ENCODE measurements around the gene SLCO1A2.

The SLCO1A2 gene

GRCh38 chr12:21354641-21355040 is 19.9 kb upstream of the SLCO1A2 start:
- TF ChIP-seq FOXP2 (optimal IDR thresholded peaks at IDR 0.05; ENCODE audit: control extremely low read depth, extremely low read length, insufficient read depth), result no peak
- TF ChIP-seq POLR2AphosphoS5 (IDR thresholded peaks at IDR 0.05; ENCODE audit: borderline replicate concordance, low read depth, low read length), result no peak
- TF ChIP-seq EZH2 (IDR thresholded peaks at IDR 0.05), result no peak
- Histone ChIP-seq H3K9me3 (ENCODE audit: low read depth, low read length) (no peaks in the 10 kb centered on the region), H3K9ac (ENCODE audit: insufficient read length) (no peak overlapping the region), H3K27ac (no peak overlapping the region), H3K4me3 (no peak overlapping the region), H3K36me3 (ENCODE audit: insufficient read depth, low read length) (no peaks in the 10 kb centered on the region)
- no peak for DNase-seq (ENCODE audit: low read depth, low spot score)

GRCh38 chr12:21353948-21354347 is 19.2 kb upstream of the SLCO1A2 start:
- no peak for DNase-seq (ENCODE audit: low read depth, low spot score)
- Histone ChIP-seq H3K4me3 (no peak overlapping the region), H3K27ac (no peak overlapping the region), H3K36me3 (ENCODE audit: insufficient read depth, low read length) (no peaks in the 10 kb centered on the region), H3K9ac (ENCODE audit: insufficient read length) (no peak overlapping the region), H3K9me3 (ENCODE audit: low read depth, low read length) (no peaks in the 10 kb centered on the region)
- no peak for TF ChIP-seq FOXP2 (optimal IDR thresholded peaks at IDR 0.05; ENCODE audit: control extremely low read depth, extremely low read length, insufficient read depth)
- TF ChIP-seq POLR2AphosphoS5 (IDR thresholded peaks at IDR 0.05; ENCODE audit: borderline replicate concordance, low read depth, low read length), result no peak
- TF ChIP-seq EZH2 (IDR thresholded peaks at IDR 0.05), result no peak

- Histone ChIP-seq H3K27ac (no peak overlapping the region), H3K4me3 (no peak overlapping the region), H3K9me3 (ENCODE audit: low read depth, low read length) (no peaks in the 10 kb centered on the region), H3K36me3 (ENCODE audit: insufficient read depth, low read length) (no peaks in the 10 kb centered on the region), H3K9ac (ENCODE audit: insufficient read length) (no peak overlapping the region)
- no peak for DNase-seq (ENCODE audit: low read depth, low spot score)
- TF ChIP-seq EZH2 (IDR thresholded peaks at IDR 0.05) (no peak), POLR2AphosphoS5 (IDR thresholded peaks at IDR 0.05; ENCODE audit: borderline replicate concordance, low read depth, low read length) (no peak), FOXP2 (optimal IDR thresholded peaks at IDR 0.05; ENCODE audit: control extremely low read depth, extremely low read length, insufficient read depth) (no peak)
Measured at GRCh38 chr12:21353487-21353886, 18.8 kb upstream of the SLCO1A2 start.

GRCh38 chr12:21350975-21351374 is 16.3 kb upstream of the SLCO1A2 start:
- H3K9ac ChIP-seq (ENCODE audit: insufficient read length), result no peak overlapping the region
- no peak overlapping the region for H3K27ac ChIP-seq
- no peak for TF ChIP-seq FOXP2 (optimal IDR thresholded peaks at IDR 0.05; ENCODE audit: control extremely low read depth, extremely low read length, insufficient read depth)
- TF ChIP-seq POLR2AphosphoS5 (IDR thresholded peaks at IDR 0.05; ENCODE audit: borderline replicate concordance, low read depth, low read length), result no peak
- TF ChIP-seq EZH2 (IDR thresholded peaks at IDR 0.05), result no peak

GRCh38 chr12:21346542-21347205 is 12.0 kb upstream of the SLCO1A2 start:
- peak overlapping the region; percentile 26; the same call in 1 of the 2 replicates for H3K27ac ChIP-seq
- no peaks in the 10 kb centered on the region for H3K36me3 ChIP-seq (ENCODE audit: insufficient read depth, low read length)
- no peak overlapping the region for H3K4me3 ChIP-seq
- H3K9ac ChIP-seq (ENCODE audit: insufficient read length), result no peak overlapping the region
- no peaks in the 10 kb centered on the region for H3K9me3 ChIP-seq (ENCODE audit: low read depth, low read length)
- TF ChIP-seq POLR2AphosphoS5 (IDR thresholded peaks at IDR 0.05; ENCODE audit: borderline replicate concordance, low read depth, low read length) (no peak), EZH2 (IDR thresholded peaks at IDR 0.05) (no peak), FOXP2 (optimal IDR thresholded peaks at IDR 0.05; ENCODE audit: control extremely low read depth, extremely low read length, insufficient read depth) (no peak)
- no peak for DNase-seq (ENCODE audit: low read depth, low spot score)

More at GRCh38 chr12:21350975-21351374, 16.3 kb upstream of the SLCO1A2 start:
- no peak for DNase-seq (ENCODE audit: low read depth, low spot score)
- Histone ChIP-seq H3K9me3 (ENCODE audit: low read depth, low read length) (no peaks in the 10 kb centered on the region), H3K36me3 (ENCODE audit: insufficient read depth, low read length) (no peaks in the 10 kb centered on the region), H3K4me3 (no peak overlapping the region)

GRCh38 chr12:21343636-21344035 is 8.9 kb upstream of the SLCO1A2 start:
- Histone ChIP-seq H3K27ac (no peak overlapping the region), H3K9me3 (ENCODE audit: low read depth, low read length) (no peaks in the 10 kb centered on the region), H3K9ac (ENCODE audit: insufficient read length) (no peak overlapping the region), H3K36me3 (ENCODE audit: insufficient read depth, low read length) (no peaks in the 10 kb centered on the region), H3K4me3 (no peak overlapping the region)
- no peak for DNase-seq (ENCODE audit: low read depth, low spot score)
- TF ChIP-seq POLR2AphosphoS5 (IDR thresholded peaks at IDR 0.05; ENCODE audit: borderline replicate concordance, low read depth, low read length) (no peak), FOXP2 (optimal IDR thresholded peaks at IDR 0.05; ENCODE audit: control extremely low read depth, extremely low read length, insufficient read depth) (no peak), EZH2 (IDR thresholded peaks at IDR 0.05) (no peak)

- no peaks in the 10 kb centered on the region for H3K36me3 ChIP-seq (ENCODE audit: insufficient read depth, low read length)
- no peak overlapping the region for H3K27ac ChIP-seq
- no peak for DNase-seq (ENCODE audit: low read depth, low spot score)
- H3K9me3 ChIP-seq (ENCODE audit: low read depth, low read length), result no peaks in the 10 kb centered on the region
- H3K9ac ChIP-seq (ENCODE audit: insufficient read length), result no peak overlapping the region
- no peak for TF ChIP-seq FOXP2 (optimal IDR thresholded peaks at IDR 0.05; ENCODE audit: control extremely low read depth, extremely low read length, insufficient read depth)
- TF ChIP-seq EZH2 (IDR thresholded peaks at IDR 0.05), result no peak
- TF ChIP-seq POLR2AphosphoS5 (IDR thresholded peaks at IDR 0.05; ENCODE audit: borderline replicate concordance, low read depth, low read length), result no peak
- no peak overlapping the region for H3K4me3 ChIP-seq
Measured at GRCh38 chr12:21341769-21342168, 7.1 kb upstream of the SLCO1A2 start.

GRCh38 chr12:21340403-21340802 is 5.7 kb upstream of the SLCO1A2 start:
- Histone ChIP-seq H3K27ac (no peak overlapping the region), H3K9me3 (ENCODE audit: low read depth, low read length) (no peaks in the 10 kb centered on the region), H3K9ac (ENCODE audit: insufficient read length) (no peak overlapping the region), H3K4me3 (no peak overlapping the region), H3K36me3 (ENCODE audit: insufficient read depth, low read length) (no peaks in the 10 kb centered on the region)
- TF ChIP-seq EZH2 (IDR thresholded peaks at IDR 0.05), result no peak
- TF ChIP-seq FOXP2 (optimal IDR thresholded peaks at IDR 0.05; ENCODE audit: control extremely low read depth, extremely low read length, insufficient read depth), result no peak
- DNase-seq (ENCODE audit: low read depth, low spot score), result no peak

GRCh38 chr12:21339921-21340320 is 5.2 kb upstream of the SLCO1A2 start:
- Histone ChIP-seq H3K36me3 (ENCODE audit: insufficient read depth, low read length) (no peaks in the 10 kb centered on the region), H3K9ac (ENCODE audit: insufficient read length) (no peak overlapping the region), H3K4me3 (no peak overlapping the region), H3K27ac (no peak overlapping the region), H3K9me3 (ENCODE audit: low read depth, low read length) (no peaks in the 10 kb centered on the region)
- no peak for DNase-seq (ENCODE audit: low read depth, low spot score)
- TF ChIP-seq EZH2 (IDR thresholded peaks at IDR 0.05) (no peak), FOXP2 (optimal IDR thresholded peaks at IDR 0.05; ENCODE audit: control extremely low read depth, extremely low read length, insufficient read depth) (no peak), POLR2AphosphoS5 (IDR thresholded peaks at IDR 0.05; ENCODE audit: borderline replicate concordance, low read depth, low read length) (no peak)
